GM19023 (cell line): ENCODE measurements around the gene SSTR4.
"Not testable (repeated sequence)": the region's sequence is repeated elsewhere in the genome, so short reads cannot be mapped to it uniquely, and the experiment has no call there.

ENCODE experiments used
- ATAC-seq: cut with Tn5 transposase; IDR thresholded peaks from one replicate; pipeline ENCODE4 v1.9.1; 2021; ENCODE audit warnings: mild to moderate bottlenecking, moderate library complexity; ENCODE audit not compliant: unreplicated experiment

SSTR4 gene

GRCh38 chr20:23034721-23035671 is at the start of gene SSTR4:
TSS of gene SSTR4 (plus strand) at chr20:23035312. CDS start at chr20:23035484, 172 bp downstream.
- ATAC-seq, result no peak

GRCh38 chr20:22986601-22987000 is 48.5 kb upstream of the SSTR4 start:
- no peak for ATAC-seq

- not testable (repeated sequence) for ATAC-seq
Observed at GRCh38 chr20:22991424-22991823, 43.7 kb upstream of the SSTR4 start.

- ATAC-seq, result no peak
Observed at GRCh38 chr20:22993823-22994222, 41.3 kb upstream of the SSTR4 start.

- no peak for ATAC-seq
Observed at GRCh38 chr20:22995923-22996322, 39.2 kb upstream of the SSTR4 start.

- ATAC-seq, result no peak
Observed at GRCh38 chr20:22998476-22998875, 36.6 kb upstream of the SSTR4 start.

GRCh38 chr20:22999756-23000155 is 35.4 kb upstream of the SSTR4 start:
- no peak for ATAC-seq

GRCh38 chr20:23000232-23000947 is 34.7 kb upstream of the SSTR4 start:
- no peak for ATAC-seq

- ATAC-seq, result no peak
Observed at GRCh38 chr20:23002276-23002675, 32.8 kb upstream of the SSTR4 start.

GRCh38 chr20:23003077-23003635 is 32.0 kb upstream of the SSTR4 start:
- ATAC-seq, result no peak

- ATAC-seq, result no peak
Observed at GRCh38 chr20:23003881-23004460, 31.1 kb upstream of the SSTR4 start.

- no peak for ATAC-seq
Observed at GRCh38 chr20:23005776-23006175, 29.3 kb upstream of the SSTR4 start.

- ATAC-seq, result no peak
Observed at GRCh38 chr20:23007462-23007861, 27.6 kb upstream of the SSTR4 start.

GRCh38 chr20:23007886-23008655 is 27.0 kb upstream of the SSTR4 start:
- no peak for ATAC-seq

GRCh38 chr20:23008667-23009066 is 26.4 kb upstream of the SSTR4 start:
- ATAC-seq, result no peak

GRCh38 chr20:23009636-23010035 is 25.5 kb upstream of the SSTR4 start:
- no peak for ATAC-seq

- ATAC-seq, result no peak
Observed at GRCh38 chr20:23010096-23010495, 25.0 kb upstream of the SSTR4 start.

- no peak for ATAC-seq
Observed at GRCh38 chr20:23011008-23011721, 23.9 kb upstream of the SSTR4 start.

- no peak for ATAC-seq
Observed at GRCh38 chr20:23013429-23013828, 21.7 kb upstream of the SSTR4 start.

GRCh38 chr20:23017516-23017915 is 17.6 kb upstream of the SSTR4 start:
- no peak for ATAC-seq
